CD4-positive, alpha-beta T cell treated with Interleukin-1 beta for 1 hour (primary cell): ENCODE results near the gene CCT3.

Experiments used
- DNase-seq, 2 donors: peaks; one replicate each; pipeline ENCODE4 v3.0.0-alpha.2; 2020 to 2022

The CCT3 gene

GRCh38 chr1:156276532-156276931 is 61.6 kb downstream of the CCT3 start:
- no peak for DNase-seq

DNA sequence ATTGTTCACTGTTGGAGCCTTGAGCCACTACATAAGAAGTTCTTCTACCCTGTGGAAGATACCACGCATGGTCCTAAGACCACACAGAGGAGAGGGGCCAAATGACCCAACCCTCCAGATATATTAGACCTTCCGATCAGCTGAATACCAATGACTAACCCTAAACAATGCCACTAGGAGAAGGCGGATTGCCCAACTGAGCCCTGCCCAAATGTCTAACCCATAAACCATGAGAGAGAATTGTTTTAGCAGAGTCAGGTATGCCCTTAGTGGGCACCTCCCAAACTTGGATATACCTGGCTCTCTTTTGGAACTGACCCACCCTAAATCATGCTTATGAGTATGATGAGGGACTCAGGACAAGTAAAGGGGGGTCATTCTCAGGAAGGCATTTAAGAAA is 67.8 kb downstream of the CCT3 start:
- no peak for DNase-seq

DNA sequence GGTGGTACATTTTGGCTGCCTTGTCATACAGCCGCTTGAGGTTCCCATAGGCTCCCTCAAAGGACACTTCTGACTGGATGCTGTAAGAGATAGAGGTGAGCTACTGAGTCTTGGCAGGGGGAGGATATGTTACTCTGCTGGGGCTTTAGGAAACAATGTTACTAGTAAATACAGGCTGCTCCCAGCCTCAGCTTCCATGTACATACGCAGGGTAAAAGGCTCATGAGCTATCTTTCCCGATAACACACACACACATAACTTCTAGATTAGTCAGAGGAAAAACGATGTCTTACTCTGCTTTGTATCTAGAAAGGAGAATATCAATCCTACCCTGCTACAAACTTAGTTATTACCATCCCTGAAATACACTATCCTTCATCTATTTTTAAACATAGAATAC is 69.8 kb downstream of the CCT3 start:
- DNase-seq, result no peak

DNA sequence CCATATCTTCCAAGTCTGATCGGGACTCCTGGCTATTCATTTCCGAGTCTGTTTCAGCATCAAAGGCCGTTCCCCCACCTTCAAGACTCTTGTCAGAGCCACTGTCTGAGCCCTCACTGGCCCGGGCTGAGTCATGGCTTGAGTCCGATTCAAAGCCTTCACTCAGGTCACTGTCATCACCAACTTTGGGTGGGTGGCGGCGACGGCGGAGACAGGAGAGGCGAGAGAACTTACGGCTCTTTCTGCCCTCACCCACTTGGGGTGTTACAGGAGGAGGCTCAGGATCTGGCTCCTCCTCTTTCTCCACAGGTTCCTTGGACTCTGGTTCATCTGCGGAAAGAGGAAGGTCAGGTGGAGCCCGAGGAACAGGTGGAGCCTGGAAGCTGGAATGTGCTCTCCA is 72.0 kb downstream of the CCT3 start:
- no peak for DNase-seq

DNA sequence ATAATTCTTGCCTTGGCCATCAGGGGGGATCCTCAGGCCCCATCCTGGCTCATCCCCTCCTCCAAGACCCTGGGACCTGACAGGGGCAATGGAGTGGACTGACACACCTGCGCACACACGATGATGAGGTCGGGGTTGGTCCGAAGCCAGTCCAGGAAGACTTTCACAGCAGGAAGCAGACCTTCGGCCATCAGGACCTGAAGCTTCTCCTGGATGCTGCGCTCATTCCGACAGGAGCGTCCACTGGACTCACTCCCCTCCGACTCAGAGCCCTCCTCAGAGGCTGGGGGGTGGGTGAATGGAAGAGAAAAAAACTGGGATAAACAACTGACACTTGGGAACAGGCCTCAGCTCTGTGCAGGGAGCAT is 74.8 kb downstream of the CCT3 start:
- DNase-seq, result no peak

DNA sequence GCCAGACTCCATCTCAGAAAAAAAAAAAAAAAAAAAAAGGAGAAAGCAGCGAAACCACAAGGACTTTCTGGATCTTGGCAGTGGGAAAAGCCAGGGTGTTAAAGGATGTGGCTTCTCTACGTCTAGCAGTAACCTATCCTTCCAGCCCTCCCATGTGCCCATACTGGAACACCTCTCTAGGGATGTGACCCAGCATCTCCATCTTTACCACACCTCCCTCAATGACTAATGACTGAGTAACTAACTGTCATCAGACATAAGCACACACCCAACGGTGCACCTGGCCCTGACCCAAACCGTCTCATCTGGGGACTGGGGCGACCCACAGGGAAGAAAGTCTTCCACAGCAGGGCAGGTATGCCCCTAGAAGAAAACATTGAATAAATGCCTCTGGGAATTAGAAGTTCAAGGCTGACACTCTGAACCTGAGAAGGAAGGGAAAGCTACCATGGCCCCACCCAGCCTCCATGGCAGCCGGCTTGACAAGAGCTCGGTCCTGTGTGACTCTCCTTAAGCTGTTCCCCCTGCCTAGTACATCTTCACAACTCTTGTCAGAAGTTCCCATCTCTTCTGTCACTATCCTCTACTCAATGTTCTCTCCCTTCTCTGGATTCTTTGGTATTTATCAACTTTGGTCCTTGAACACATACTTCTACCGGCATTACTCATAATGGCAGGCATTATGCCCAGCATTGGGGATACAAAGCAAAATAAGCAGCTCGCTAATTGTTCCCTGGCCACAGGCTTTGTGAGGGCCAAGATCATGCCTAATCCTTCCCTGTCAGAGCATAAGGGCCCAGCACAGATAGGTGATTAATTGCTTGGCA is 75.4 kb downstream of the CCT3 start:
- no peak for DNase-seq

GRCh38 chr1:156260896-156261295 is 77.2 kb downstream of the CCT3 start:
- DNase-seq, result no peak

GRCh38 chr1:156259805-156260204 is 78.3 kb downstream of the CCT3 start:
- no peak for DNase-seq
